GM12878 (cell line): Measurements from ENCODE around the gene PSMD13. TPM values are rescaled to one million over a fixed set of nuclear protein-coding genes. Genes with fewer than 3 reads are reported as not detected.

Source experiments
- ATAC-seq: fragments of 200-7000 bp; cut with Tn5 transposase; 3 replicates; pipeline ENCODE4 v1.9.1; 2020; ENCODE audit warnings: mild to moderate bottlenecking, moderate library complexity
- BruUV-seq: library from RNA; stranded (reverse); fragments of 400-500 nt; replicated peaks from 2 replicates; lab custom pipeline; 2021; lab: Mats Ljungman, UMichigan
- CTCF ChIA-PET: fragments of 300-600 bp; sonication (Branson Sonifier 250); formaldehyde crosslinking; extraction: SDS; loops from one replicate; lab custom pipeline; 2021; ENCODE audit warnings: inconsistent platforms; lab: Yijun Ruan, JAX
- POLR2A ChIA-PET: fragments of 350-600 bp; formaldehyde crosslinking; extraction: SDS; loops from one replicate; lab custom pipeline; 2021; ENCODE audit warnings: inconsistent platforms; lab: Charles Lee
- RAD21 ChIA-PET: fragments of 300-600 bp; sonication (Branson Sonifier 250); formaldehyde crosslinking; loops from one replicate; lab custom pipeline; 2023; ENCODE audit warnings: antibody characterized with exemption; ENCODE audit not compliant: unreplicated experiment; lab: Charles Lee
- SMC1A ChIA-PET: fragments of 300-600 bp; sonication (Branson Sonifier 250); formaldehyde crosslinking; loops from one replicate; lab custom pipeline; 2023; ENCODE audit not compliant: unreplicated experiment, uncharacterized antibody; lab: Charles Lee
- DNase-seq: peaks from one replicate; pipeline ENCODE4 v3.0.0-alpha.2; 2011; ENCODE audit warnings: low read depth, low spot score
- FAIRE-seq: peaks from 3 replicates; lab custom pipeline; 2011; peaks lifted over from hg19 to GRCh38; lab: Jason Lieb, UNC
- H2AFZ ChIP-seq: 2 replicates; pipeline ENCODE4 v1.6.0; 2011; ENCODE audit warnings: low read depth, low read length, control low read depth; ENCODE audit not compliant: control insufficient read depth
- H3K27ac ChIP-seq: 2 replicates; pipeline ENCODE4 v1.5.1; 2011; ENCODE audit warnings: control low read depth; ENCODE audit not compliant: control insufficient read depth, insufficient read depth
- H3K27me3 ChIP-seq, 2 experiments: replicated peaks in 1 of 2; 2 replicates each; pipeline versions ENCODE4 v1.6.0 to v1.6.1; 2011; ENCODE audit warnings: low read length in 1 of 2; ENCODE audit not compliant: control insufficient read depth in 2 of 2, insufficient read depth in 2 of 2
- H3K36me3 ChIP-seq, 2 experiments: 2 replicates each; pipeline ENCODE4 v1.5.1; 2011; ENCODE audit warnings: low read length in 1 of 2; ENCODE audit not compliant: control insufficient read depth in 2 of 2, insufficient read depth in 2 of 2
- H3K4me1 ChIP-seq: 2 replicates; pipeline ENCODE4 v1.6.1; 2011; ENCODE audit warnings: mild to moderate bottlenecking, low read length, moderate library complexity, mixed read lengths; ENCODE audit not compliant: control insufficient read depth, insufficient read depth
- H3K4me2 ChIP-seq: 2 replicates; pipeline ENCODE4 v1.6.0; 2011; ENCODE audit warnings: control low read depth; ENCODE audit not compliant: control insufficient read depth, insufficient read depth
- H3K4me3 ChIP-seq: fragments of 200-600 bp; sonication (generic); 2 replicates; pipeline ENCODE4 v1.5.1; 2016
- H3K79me2 ChIP-seq: 2 replicates; pipeline ENCODE4 v1.6.0; 2011; ENCODE audit warnings: low read length; ENCODE audit not compliant: control insufficient read depth, insufficient read depth
- H3K9ac ChIP-seq: 2 replicates; pipeline ENCODE4 v1.8.0; 2011; ENCODE audit warnings: low read length, control low read depth, mixed read lengths; ENCODE audit not compliant: control insufficient read depth, insufficient read depth
- H3K9me3 ChIP-seq: replicated peaks from 3 replicates; pipeline ENCODE4 v1.5.1; 2011; ENCODE audit warnings: mild to moderate bottlenecking, low read length; ENCODE audit not compliant: control insufficient read depth, insufficient read depth
- H4K20me1 ChIP-seq: 2 replicates; pipeline ENCODE4 v1.6.0; 2011; ENCODE audit not compliant: control insufficient read depth, insufficient read depth
- BMI1 ChIP-seq: fragments of 450-650 bp; IDR thresholded peaks from 2 replicates; pipeline ENCODE4 v1.6.1; 2016; ENCODE audit warnings: mild to moderate bottlenecking, moderate library complexity, borderline replicate concordance
- CEBPZ ChIP-seq: fragments of 150-350 bp; IDR thresholded peaks from 2 replicates; pipeline ENCODE4 v1.6.1; 2016; ENCODE audit warnings: low read depth, low read length
- CHD4 ChIP-seq: fragments of 200-600 bp; sonication (generic); IDR thresholded peaks from 2 replicates; pipeline ENCODE4 v1.6.1; 2016; ENCODE audit warnings: mild to moderate bottlenecking
- DPF2 ChIP-seq: fragments of 450-650 bp; IDR thresholded peaks from 2 replicates; pipeline ENCODE4 v1.6.1; 2017; ENCODE audit warnings: mild to moderate bottlenecking
- EED ChIP-seq: sonication (generic); IDR thresholded peaks from 2 replicates; pipeline ENCODE4 v1.6.1; 2016; ENCODE audit warnings: antibody characterized with exemption, low read depth
- EZH2 ChIP-seq: IDR thresholded peaks from 2 replicates; pipeline ENCODE4 v1.6.1; 2012; ENCODE audit warnings: low read depth, mild to moderate bottlenecking, control low read depth, inconsistent platforms, low read length, borderline replicate concordance; ENCODE audit not compliant: control insufficient read depth
- GABPA ChIP-seq: IDR thresholded peaks from 2 replicates; pipeline ENCODE4 v1.6.1; 2014; ENCODE audit warnings: antibody characterized with exemption, low read depth, mild to moderate bottlenecking, inconsistent platforms
- MTA2 ChIP-seq: fragments of 450-650 bp; IDR thresholded peaks from 2 replicates; pipeline ENCODE4 v1.6.1; 2016; ENCODE audit warnings: low read depth, mild to moderate bottlenecking, moderate library complexity
- MYB ChIP-seq: fragments of 150-350 bp; IDR thresholded peaks from 2 replicates; pipeline ENCODE4 v1.6.1; 2014; ENCODE audit warnings: mild to moderate bottlenecking, low read depth, low read length, borderline replicate concordance
- RAD51 ChIP-seq: fragments of 450-650 bp; IDR thresholded peaks from 2 replicates; pipeline ENCODE4 v1.6.1; 2016; ENCODE audit warnings: moderate library complexity, mild to moderate bottlenecking, inconsistent platforms
- RELA ChIP-seq: fragments of 450-650 bp; IDR thresholded peaks from 2 replicates; pipeline ENCODE4 v1.8.0; 2014; ENCODE audit warnings: borderline replicate concordance; ENCODE audit not compliant: partially characterized antibody
- RUNX3 ChIP-seq: IDR thresholded peaks from 2 replicates; pipeline ENCODE4 v1.6.1; 2012; ENCODE audit warnings: low read length, inconsistent platforms
- STAT1 ChIP-seq: fragments of 450-650 bp; conservative IDR thresholded peaks from 2 replicates; pipeline ENCODE4 v1.6.1; 2014; ENCODE audit warnings: antibody characterized with exemption, mild to moderate bottlenecking
- STAT3 ChIP-seq: IDR thresholded peaks from 2 replicates; pipeline ENCODE4 v1.6.1; 2011; ENCODE audit warnings: low read depth, low read length, improper control_type of control experiment
- SUPT20H ChIP-seq: IDR thresholded peaks from 2 replicates; pipeline ENCODE4 v1.6.1; 2011; ENCODE audit warnings: low read depth, mild to moderate bottlenecking, low read length, moderate library complexity, borderline replicate concordance; ENCODE audit not compliant: control insufficient read depth
- ZNF207 ChIP-seq: fragments of 450-650 bp; IDR thresholded peaks from 2 replicates; pipeline ENCODE4 v1.6.1; 2014; ENCODE audit warnings: antibody characterized with exemption, mild to moderate bottlenecking, borderline replicate concordance
- ZNF622 ChIP-seq: fragments of 450-650 bp; IDR thresholded peaks from 2 replicates; pipeline ENCODE4 v1.6.1; 2017; ENCODE audit warnings: mild to moderate bottlenecking, inconsistent platforms
- WGBS: methylation state at CpG from one replicate; pipeline ENCODE4 v1.1.6; 2016; ENCODE audit warnings: low lambda C conversion rate; ENCODE audit not compliant: insufficient replicate concordance, insufficient coverage; ENCODE audit errors: missing lambda C conversion rate; 5-methylcytosine and 5-hydroxymethylcytosine counted together
- in situ Hi-C: fragments of 300-500 bp; cut with MboI; formaldehyde crosslinking; loops from 9 replicates; pipeline ENCODE4 v1.14.3; 2018; ENCODE audit warnings: mixed read lengths
- intact Hi-C: fragments of 100-400 bp; cut with micrococcal nuclease; formaldehyde crosslinking; loops from one replicate; pipeline ENCODE4 v1.14.2; 2022; ENCODE audit not compliant: unreplicated experiment
- polyA plus RNA-seq, 11 experiments: library from polyadenylated mRNA; depleted of rRNA in 4 of 11; unstranded in 6 of 11; stranded (reverse) in 5 of 11; fragments of >200 nt; fragmentation: Nextera tagmentation in 4 of 11; fragmentation: Illumina TruSeq in 1 of 11; extraction: Ambion mirVana in 4 of 11; extraction: Trizol in 1 of 11; gene quantifications; 1 replicate in 1 of 11; 2 replicates in 10 of 11; pipeline versions ENCODE4 v1.2.1 to v1.2.3, GENCODE V29; 2011 to 2016; ENCODE audit warnings: inconsistent platforms in 2 of 11, missing spikeins in 2 of 11, low read depth in 1 of 11
- total RNA-seq, 4 experiments: library from RNA; depleted of rRNA in 3 of 4; stranded (reverse); fragments of >200 nt in 3 of 4; fragmentation: Illumina TruSeq in 1 of 4; extraction: Trizol in 1 of 4; gene quantifications; 2 replicates each; pipeline versions ENCODE4 v1.2.1 to v1.2.3, GENCODE V29; 2013 to 2021
- TF ChIP-seq, protein P1 (sequence below): IDR thresholded peaks from 2 replicates; pipeline ENCODE4 v1.6.1; 2012; ENCODE audit warnings: low read depth, low read length, improper control_type of control experiment

Gene PSMD13
- total and polyA plus RNA-seq, 10 of the 15 experiments (the other 5 are each of a cell fraction or from before 2014, with no cell fraction given) = 141 to 303 (median 177) TPM

DNA sequence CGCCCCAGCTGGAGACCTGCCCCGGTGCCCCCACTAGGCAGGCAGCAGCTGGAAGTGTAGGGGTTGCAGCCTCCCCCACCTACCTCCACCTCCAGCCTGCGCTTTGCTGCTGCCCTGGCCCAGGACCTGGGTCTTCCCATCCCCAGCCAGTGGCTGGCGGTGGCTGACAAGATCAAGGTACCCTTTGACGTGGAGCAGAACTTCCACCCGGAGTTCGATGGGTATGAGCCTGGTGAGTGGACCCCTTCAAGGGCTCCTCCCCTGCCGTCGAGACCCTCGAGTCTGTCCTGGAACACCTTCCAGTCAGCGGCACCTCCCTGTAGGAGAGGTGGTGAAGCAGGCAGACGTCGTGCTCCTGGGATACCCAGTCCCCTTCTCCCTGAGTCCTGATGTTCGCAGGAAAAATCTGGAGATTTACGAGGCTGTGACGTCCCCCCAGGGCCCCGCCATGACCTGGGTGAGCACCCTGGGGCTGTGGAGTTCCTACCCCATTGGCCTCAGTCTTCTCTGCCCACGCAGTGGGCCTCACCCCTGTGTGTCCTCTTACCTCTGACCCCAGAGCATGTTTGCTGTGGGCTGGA is 56.6 kb downstream of the PSMD13 start:
- DNase-seq (no peak), FAIRE-seq (no peak), ATAC-seq (no peak)
- no peak overlapping the region for H2AFZ ChIP-seq
- no peak overlapping the region for H3K4me3 ChIP-seq
- H3K9me3 ChIP-seq = no peaks in the 10 kb centered on the region
- in situ Hi-C loops = no loop called here
- no peak overlapping the region for H3K4me2 ChIP-seq
- BruUV-seq = no TSS peak
- ChIA-PET POLR2A (interaction anchor here (1.5 kb wide), 1 partner anchor 9 kb away, joined by 4 read pairs; no protein-coding TSS in a partner anchor), RAD21 (no interaction called here), CTCF (no interaction called here), SMC1A (no interaction called here)
- intact Hi-C loops = no loop called here
- H4K20me1 ChIP-seq = no peaks in the 10 kb centered on the region
- peaks cover 5% of the 10 kb centered on the region; the same call in 1 of the 2 replicates for H3K4me1 ChIP-seq
- no peak overlapping the region for H3K27ac ChIP-seq
- 90% methylated on average over 18 of the region's 18 CpGs for whole genome bisulfite sequencing
- TF ChIP-seq EED = no peak
- no peak for TF ChIP-seq EZH2
- no peak for TF ChIP-seq RAD51
- TF ChIP-seq MTA2 = no peak
- TF ChIP-seq SUPT20H = no peak
- TF ChIP-seq GABPA = no peak
- no peak for TF ChIP-seq STAT3
- TF ChIP-seq, protein P1, sequence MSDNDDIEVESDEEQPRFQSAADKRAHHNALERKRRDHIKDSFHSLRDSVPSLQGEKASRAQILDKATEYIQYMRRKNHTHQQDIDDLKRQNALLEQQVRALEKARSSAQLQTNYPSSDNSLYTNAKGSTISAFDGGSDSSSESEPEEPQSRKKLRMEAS = no peak
- TF ChIP-seq DPF2 = no peak
- TF ChIP-seq MYB = no peak
- no peak for TF ChIP-seq RUNX3
- TF ChIP-seq ZNF622 = no peak
- no peak for TF ChIP-seq CHD4
- TF ChIP-seq CEBPZ = no peak
- no peak for TF ChIP-seq ZNF207
- no peak for TF ChIP-seq RELA
- TF ChIP-seq STAT1 = no peak
- TF ChIP-seq BMI1 = no peak
- H3K9ac ChIP-seq = no peak overlapping the region
- no peaks in the 10 kb centered on the region for H3K79me2 ChIP-seq
- peaks cover 0 to 2% of the 10 kb centered on the region in 2 experiments; a peak in 2 of 4 replicates for H3K27me3 ChIP-seq
- H3K36me3 ChIP-seq = no peaks in the 10 kb centered on the region
